Vagina (tissue), 2 donors: Measurements from ENCODE around the gene NFAT5.

Experiments used
- CTCF ChIP-seq, 3 experiments: fragments of 450-650 bp in 2 of 3; fragments of 200-600 bp in 1 of 3; sonication (generic) in 1 of 3; IDR thresholded peaks; one replicate each; pipeline ENCODE4 v1.5.1; 2017 to 2019; ENCODE audit warnings: antibody characterized with exemption in 3 of 3, mild to moderate bottlenecking in 2 of 3, moderate library complexity in 2 of 3
- POLR2A ChIP-seq, 2 donors: fragments of 450-650 bp; IDR thresholded peaks; one replicate each; pipeline ENCODE4 v1.6.1; 2017; ENCODE audit warnings: antibody characterized with exemption in 2 of 2, mild to moderate bottlenecking in 2 of 2, moderate library complexity in 2 of 2
- POLR2AphosphoS5 ChIP-seq, 2 donors: sonication (generic); formaldehyde crosslinking; IDR thresholded peaks; one replicate each; pipeline ENCODE4 v1.9.0; 2017; ENCODE audit warnings: antibody characterized with exemption in 2 of 2, mild to moderate bottlenecking in 2 of 2, low read depth in 1 of 2; ENCODE audit not compliant: insufficient read depth in 1 of 2

- TF ChIP-seq POLR2AphosphoS5 (IDR thresholded peaks at IDR 0.05; ENCODE audit: insufficient read depth in 1 of 2, low read depth in 1 of 2): no peak
- no peak for TF ChIP-seq POLR2A (IDR thresholded peaks at IDR 0.05)
- TF ChIP-seq CTCF (IDR thresholded peaks at IDR 0.05): no peak
Observed at GRCh38 chr16:69701866-69702265, 136.1 kb downstream of the NFAT5 start.
